Measurements from ENCODE around the gene NUP188. TPM values are rescaled to one million over a fixed set of nuclear protein-coding genes. Genes with fewer than 3 reads are reported as not detected.
A peak's percentile ranks its signal among the peaks of the same experiment; 100 is the strongest.
"Not testable (repeated sequence)": the region's sequence is repeated elsewhere in the genome, so short reads cannot be mapped to it uniquely, and the experiment has no call there.

Gene NUP188
- total RNA-seq, 1 donor from 2014 or later, result 15.9 TPM

DNA sequence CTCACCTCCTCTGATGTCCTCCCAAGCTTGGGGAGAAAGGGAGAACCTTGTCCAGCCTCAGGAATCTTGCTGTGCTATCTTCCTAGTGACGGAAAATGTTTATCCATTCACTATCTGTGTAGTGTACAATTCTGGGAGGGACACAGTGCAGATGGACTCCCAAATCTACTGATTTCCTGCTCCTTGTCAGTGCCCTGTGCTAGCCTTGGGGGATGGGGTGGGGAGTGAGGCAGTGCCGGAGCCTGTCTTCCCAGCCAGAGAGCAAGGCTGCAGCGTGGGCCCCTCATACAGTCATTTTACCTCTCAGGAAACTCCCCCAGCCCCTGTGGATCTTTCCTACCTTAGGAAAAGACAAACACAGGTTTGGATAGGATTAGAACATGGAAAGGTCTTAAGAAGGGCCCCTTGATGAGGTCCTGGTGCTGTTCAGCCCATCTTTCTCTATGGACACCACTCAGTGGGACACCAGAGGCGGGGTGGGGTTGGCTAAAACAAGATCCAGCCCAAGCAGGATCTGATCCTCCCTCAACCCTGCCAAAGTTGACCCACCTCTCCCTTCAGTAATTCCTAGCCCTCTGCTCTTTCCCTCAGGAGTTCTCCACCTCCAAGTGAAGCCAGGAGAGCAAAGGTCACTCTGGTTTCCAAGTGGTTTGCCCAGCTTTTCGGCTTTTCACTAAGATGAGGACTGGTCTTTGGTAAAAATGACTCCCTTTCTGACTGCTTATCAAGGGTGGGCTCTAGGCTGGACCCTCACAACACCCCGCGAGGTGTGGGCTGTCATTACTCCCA lies 3.5 kb upstream of the NUP188 start:
- Histone ChIP-seq H3K4me1 (peaks cover 83% of the 10 kb centered on the region), H3K36me3 (peaks cover 22% of the 10 kb centered on the region), H3K27ac (replicated peaks) (peak overlapping the region; percentile 72), H3K27me3 (ENCODE audit: low read depth) (no peaks in the 10 kb centered on the region), H3K4me3 (no peak overlapping the region), H3K9me3 (replicated peaks) (no peaks in the 10 kb centered on the region)
- intact Hi-C loops (cut with micrococcal nuclease), result no loop called here
- TF ChIP-seq, protein P1, sequence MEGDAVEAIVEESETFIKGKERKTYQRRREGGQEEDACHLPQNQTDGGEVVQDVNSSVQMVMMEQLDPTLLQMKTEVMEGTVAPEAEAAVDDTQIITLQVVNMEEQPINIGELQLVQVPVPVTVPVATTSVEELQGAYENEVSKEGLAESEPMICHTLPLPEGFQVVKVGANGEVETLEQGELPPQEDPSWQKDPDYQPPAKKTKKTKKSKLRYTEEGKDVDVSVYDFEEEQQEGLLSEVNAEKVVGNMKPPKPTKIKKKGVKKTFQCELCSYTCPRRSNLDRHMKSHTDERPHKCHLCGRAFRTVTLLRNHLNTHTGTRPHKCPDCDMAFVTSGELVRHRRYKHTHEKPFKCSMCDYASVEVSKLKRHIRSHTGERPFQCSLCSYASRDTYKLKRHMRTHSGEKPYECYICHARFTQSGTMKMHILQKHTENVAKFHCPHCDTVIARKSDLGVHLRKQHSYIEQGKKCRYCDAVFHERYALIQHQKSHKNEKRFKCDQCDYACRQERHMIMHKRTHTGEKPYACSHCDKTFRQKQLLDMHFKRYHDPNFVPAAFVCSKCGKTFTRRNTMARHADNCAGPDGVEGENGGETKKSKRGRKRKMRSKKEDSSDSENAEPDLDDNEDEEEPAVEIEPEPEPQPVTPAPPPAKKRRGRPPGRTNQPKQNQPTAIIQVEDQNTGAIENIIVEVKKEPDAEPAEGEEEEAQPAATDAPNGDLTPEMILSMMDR (IDR thresholded peaks at IDR 0.05; ENCODE audit: borderline replicate concordance), result no peak
- no peak for DNase-seq

DNA sequence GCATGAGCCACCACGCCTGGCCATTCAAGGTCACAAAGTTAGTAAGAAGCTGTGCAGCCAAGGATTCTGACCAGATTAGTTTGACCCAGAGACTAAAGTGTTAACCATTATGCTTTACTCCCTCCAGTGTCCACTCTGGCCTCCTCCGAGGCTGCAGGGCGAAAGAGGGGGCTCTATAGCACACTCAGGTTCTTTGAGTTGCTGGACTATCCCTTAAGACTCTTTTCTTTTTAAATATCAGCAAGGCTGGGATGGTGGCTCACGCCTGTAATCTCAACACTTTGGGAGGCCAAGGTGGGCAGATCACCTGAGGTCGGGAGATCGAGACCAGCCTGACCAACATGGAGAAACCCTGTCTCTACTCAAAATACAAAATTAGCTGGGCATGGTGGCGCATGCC lies 2.5 kb upstream of the NUP188 start:
- H3K27ac ChIP-seq (replicated peaks); H3K27me3 ChIP-seq (ENCODE audit: low read depth); H3K4me3 ChIP-seq; intact Hi-C loops (cut with micrococcal nuclease); H3K9me3 ChIP-seq (replicated peaks); DNase-seq: not testable (repeated sequence)
- Histone ChIP-seq H3K4me1 (peaks cover 84% of the 10 kb centered on the region), H3K36me3 (peaks cover 22% of the 10 kb centered on the region)

DNA sequence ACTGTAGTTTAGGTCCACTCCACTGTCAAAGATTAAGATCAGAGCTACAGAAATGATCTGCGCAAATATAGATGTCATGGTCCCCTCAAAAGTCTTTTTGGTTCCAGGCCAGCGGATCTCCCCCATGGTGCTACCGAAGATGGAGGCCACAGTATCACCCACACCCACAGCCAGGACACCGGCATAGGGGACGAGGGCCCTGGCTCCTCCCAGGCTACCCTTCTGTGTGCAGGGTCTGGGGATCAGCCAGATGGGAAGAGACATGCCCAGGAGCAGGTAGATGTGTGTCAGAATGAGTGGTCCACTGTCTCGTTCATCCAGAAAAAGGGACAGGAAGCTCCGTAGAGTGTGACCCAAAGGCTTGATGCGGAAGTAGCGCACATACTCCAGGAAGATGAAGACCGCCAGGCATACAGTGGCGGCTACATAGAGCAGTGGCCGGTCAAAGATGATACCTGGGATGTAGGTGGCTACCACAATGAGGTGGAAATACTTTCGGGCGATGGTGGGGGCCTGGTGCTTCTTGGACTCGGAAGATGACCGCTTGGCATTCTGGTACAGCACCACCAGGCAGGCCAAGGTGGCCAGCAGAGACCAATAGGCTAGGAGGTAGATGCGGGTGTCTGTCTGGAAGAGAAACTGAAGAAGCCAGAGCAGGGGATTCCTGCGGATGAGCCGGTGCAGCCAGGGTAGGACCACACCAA lies 1.5 kb upstream of the NUP188 start:
- intact Hi-C loops (cut with micrococcal nuclease), result no loop called here
- H3K27ac ChIP-seq (replicated peaks), result no peak overlapping the region

DNA sequence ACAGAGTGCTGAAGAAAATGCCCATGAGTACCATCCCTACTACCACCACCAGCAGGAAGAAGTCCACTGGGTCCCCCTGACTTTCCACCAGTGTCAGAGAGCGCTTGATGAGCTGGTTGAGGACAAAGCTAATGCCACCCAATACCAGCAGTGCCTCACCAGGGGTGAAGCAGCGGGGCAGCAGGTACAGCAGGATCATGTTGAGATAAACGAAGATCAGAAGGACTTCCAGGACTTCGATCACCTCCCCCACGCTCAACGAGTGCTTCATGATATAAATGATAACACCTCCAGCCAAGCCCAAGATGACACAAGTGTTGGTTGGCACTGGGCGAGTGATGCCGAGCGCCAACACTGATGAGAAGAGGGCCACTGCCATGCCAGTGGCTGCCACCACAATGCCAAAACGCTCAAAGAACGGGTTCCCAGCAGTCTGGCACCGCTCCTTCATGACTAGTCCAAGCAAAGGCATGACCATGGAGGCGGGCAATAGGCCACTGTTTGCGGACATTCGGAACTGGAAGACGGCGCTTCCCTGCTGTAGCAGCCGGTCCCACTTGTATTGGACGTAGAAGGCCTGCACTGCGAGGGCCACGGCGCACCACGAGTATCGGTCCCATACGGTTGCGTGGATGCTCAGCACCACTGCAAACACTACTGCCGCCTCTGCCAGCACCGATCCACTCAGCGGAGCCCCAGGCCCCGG lies 775 bp upstream of the NUP188 start:
- Histone ChIP-seq H3K9me3 (replicated peaks) (no peaks in the 10 kb centered on the region), H3K36me3 (peaks cover 33% of the 10 kb centered on the region), H3K4me1 (peaks cover 67% of the 10 kb centered on the region), H3K4me3 (peak overlapping the region; percentile 82), H3K27ac (replicated peaks) (peak overlapping the region; percentile 90), H3K27me3 (ENCODE audit: low read depth) (no peaks in the 10 kb centered on the region)
- no peak for DNase-seq
- intact Hi-C loops (cut with micrococcal nuclease), result no loop called here
- TF ChIP-seq, protein P1 (IDR thresholded peaks at IDR 0.05; ENCODE audit: borderline replicate concordance), result no peak

More for the DNA sequence above, 1.5 kb upstream of the NUP188 start:
- Histone ChIP-seq H3K9me3 (replicated peaks) (no peaks in the 10 kb centered on the region), H3K4me3 (peak overlapping the region; percentile 82), H3K4me1 (peaks cover 75% of the 10 kb centered on the region), H3K27me3 (ENCODE audit: low read depth) (no peaks in the 10 kb centered on the region), H3K36me3 (peaks cover 31% of the 10 kb centered on the region)
- no peak for DNase-seq
- TF ChIP-seq, protein P1 (IDR thresholded peaks at IDR 0.05; ENCODE audit: borderline replicate concordance), result no peak

DNA sequence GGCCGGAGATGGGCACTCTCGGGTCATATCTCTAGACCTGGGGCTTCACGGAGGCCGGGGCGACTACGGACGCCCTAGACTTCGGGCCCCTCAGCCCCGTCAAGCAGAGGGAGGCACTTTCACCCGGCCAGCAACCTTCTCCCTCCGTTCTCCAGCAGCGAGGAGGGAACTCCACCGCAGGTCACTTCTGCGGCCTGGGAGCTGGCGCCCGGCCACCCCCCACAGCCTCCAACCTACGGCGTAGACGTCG lies 297 bp upstream of the NUP188 start:
- peak overlapping the region; percentile 90 for H3K27ac ChIP-seq (replicated peaks)
- peaks cover 62% of the 10 kb centered on the region for H3K4me1 ChIP-seq
- peak overlapping the region; percentile 82 for H3K4me3 ChIP-seq
- H3K9me3 ChIP-seq (replicated peaks), result no peaks in the 10 kb centered on the region
- intact Hi-C loops (cut with micrococcal nuclease), result no loop called here
- DNase-seq, result no peak
- no peaks in the 10 kb centered on the region for H3K27me3 ChIP-seq (ENCODE audit: low read depth)
- peaks cover 35% of the 10 kb centered on the region for H3K36me3 ChIP-seq
- TF ChIP-seq, protein P1 (IDR thresholded peaks at IDR 0.05; ENCODE audit: borderline replicate concordance), result no peak

DNA sequence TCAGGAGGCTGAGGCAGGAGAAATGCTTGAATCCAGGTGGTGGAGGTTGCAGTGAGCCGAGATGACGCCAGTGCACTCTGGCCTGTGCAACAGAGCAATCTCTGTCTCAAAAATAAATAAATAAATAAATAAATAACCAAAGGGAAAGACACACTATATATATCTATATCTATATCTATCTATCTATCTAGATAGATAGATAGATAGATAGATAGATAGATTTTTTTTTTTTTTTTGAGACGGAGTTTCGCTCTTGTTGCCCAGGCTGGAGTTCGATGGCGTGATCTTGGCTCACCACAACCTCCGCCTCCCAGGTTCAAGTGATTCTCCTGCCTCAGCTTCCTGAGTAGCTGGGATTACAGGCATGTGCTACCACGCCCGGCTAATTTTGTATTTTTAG lies 13.9 kb downstream of the NUP188 start:
- intact Hi-C loops (cut with micrococcal nuclease), result not testable (repeated sequence)

More for the DNA sequence above, 13.9 kb downstream of the NUP188 start:
- not testable (repeated sequence) for H3K9me3 ChIP-seq (replicated peaks); H3K27me3 ChIP-seq (ENCODE audit: low read depth); DNase-seq; H3K27ac ChIP-seq (replicated peaks); H3K4me1 ChIP-seq; H3K4me3 ChIP-seq
- H3K36me3 ChIP-seq, result peaks cover 91% of the 10 kb centered on the region

Data from left ventricle myocardium inferior (tissue), 1 donor.